Thyroid gland (tissue), 4 donors: ENCODE data around the gene VSNL1.

Experiments
- POLR2A ChIP-seq, 2 donors: fragments of 450-650 bp; IDR thresholded peaks; one replicate each; pipeline ENCODE4 v1.6.1; 2017; ENCODE audit warnings: antibody characterized with exemption in 2 of 2, mild to moderate bottlenecking in 2 of 2, moderate library complexity in 1 of 2
- TF ChIP-seq, protein P1 (sequence below), 6 experiments: fragments of 200-600 bp in 3 of 6; fragments of 450-650 bp in 3 of 6; sonication (generic) in 3 of 6; IDR thresholded peaks; one replicate each; pipeline ENCODE4 v1.5.1; 2016 to 2019; ENCODE audit warnings: antibody characterized with exemption in 6 of 6, mild to moderate bottlenecking in 2 of 6, inconsistent platforms in 1 of 6, moderate library complexity in 1 of 6

DNA sequence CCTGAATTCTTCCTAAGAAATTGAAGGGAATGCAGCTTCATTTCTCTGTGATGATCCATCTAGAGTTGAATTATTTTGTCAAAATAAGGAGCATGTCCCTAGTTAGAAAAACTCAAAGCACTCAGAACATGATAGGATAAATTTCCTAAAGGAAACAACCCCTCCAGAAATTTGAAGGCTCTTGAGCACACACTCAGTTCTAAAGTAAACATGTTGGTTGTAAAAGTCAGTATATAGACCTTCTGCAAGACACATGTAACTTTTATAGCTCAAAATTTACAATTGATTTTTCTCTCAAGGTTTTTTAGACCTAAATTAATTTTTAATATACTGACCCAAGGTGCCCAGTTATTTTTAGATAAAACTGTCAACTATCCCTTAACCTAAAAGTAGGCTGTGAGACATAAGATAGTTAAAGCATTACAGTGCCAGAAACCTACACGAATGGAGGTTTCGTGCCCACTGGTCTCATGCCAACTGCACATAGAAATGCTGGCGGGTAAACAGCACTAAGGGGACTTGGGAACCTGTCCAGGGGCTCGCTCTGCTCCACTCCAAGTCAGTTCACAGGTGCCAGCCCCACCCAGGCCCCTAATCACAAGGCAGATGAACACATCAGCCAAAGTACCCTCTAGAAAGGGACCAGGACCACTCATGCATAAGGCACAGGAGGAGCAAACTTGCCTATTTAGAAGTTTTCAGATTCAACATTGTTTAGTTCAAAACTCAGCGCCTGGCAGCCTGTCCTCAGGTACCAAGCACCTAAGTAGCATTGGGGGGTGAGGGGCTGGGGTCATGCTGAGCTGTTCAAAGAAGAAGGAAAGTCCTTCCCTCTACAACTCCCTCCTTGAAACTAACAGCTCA is 106.6 kb downstream of the VSNL1 start:
- TF ChIP-seq, protein P1, sequence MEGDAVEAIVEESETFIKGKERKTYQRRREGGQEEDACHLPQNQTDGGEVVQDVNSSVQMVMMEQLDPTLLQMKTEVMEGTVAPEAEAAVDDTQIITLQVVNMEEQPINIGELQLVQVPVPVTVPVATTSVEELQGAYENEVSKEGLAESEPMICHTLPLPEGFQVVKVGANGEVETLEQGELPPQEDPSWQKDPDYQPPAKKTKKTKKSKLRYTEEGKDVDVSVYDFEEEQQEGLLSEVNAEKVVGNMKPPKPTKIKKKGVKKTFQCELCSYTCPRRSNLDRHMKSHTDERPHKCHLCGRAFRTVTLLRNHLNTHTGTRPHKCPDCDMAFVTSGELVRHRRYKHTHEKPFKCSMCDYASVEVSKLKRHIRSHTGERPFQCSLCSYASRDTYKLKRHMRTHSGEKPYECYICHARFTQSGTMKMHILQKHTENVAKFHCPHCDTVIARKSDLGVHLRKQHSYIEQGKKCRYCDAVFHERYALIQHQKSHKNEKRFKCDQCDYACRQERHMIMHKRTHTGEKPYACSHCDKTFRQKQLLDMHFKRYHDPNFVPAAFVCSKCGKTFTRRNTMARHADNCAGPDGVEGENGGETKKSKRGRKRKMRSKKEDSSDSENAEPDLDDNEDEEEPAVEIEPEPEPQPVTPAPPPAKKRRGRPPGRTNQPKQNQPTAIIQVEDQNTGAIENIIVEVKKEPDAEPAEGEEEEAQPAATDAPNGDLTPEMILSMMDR (IDR thresholded peaks at IDR 0.05), result no peak
- no peak for TF ChIP-seq POLR2A (IDR thresholded peaks at IDR 0.05)
